Measurements from ENCODE around the gene CLEC7A.

DNA sequence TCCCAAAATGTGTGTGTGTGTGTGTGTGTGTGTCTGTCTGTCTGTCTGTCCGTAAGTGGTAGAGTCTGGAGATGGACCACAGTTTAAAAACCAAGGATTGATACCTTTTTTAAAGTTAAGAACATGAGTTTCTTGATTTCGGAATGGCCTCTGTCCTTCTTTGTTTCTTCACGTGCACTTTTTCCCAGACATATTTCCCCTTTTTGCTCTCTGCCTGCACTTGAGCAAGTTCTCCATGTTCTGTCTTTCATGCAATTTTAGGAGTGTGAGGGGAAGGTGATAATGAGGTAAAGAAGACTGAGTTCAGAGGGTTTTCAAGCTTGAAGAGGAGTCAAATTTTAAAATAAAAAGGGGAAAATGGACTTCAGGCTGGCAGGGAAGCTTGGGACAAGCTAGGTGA lies 29.3 kb upstream of the CLEC7A start:
- TF ChIP-seq POLR2AphosphoS5 (IDR thresholded peaks at IDR 0.05; ENCODE audit: low read depth, low read length) (no peak), PAX5 (IDR thresholded peaks at IDR 0.05; ENCODE audit: insufficient read depth, low read length, severe bottlenecking) (no peak), POU2F2 (IDR thresholded peaks at IDR 0.05; ENCODE audit: low read depth, low read length) (no peak), POLR2A (IDR thresholded peaks at IDR 0.05; ENCODE audit: low read depth, low read length) (no peak)

All from GM12891 (cell line).